WTC11 (cell line): ENCODE measurements around the gene SLCO1A2. TPM values are rescaled to one million over a fixed set of nuclear protein-coding genes. Genes with fewer than 3 reads are reported as not detected.

Source experiments
- ATAC-seq: fragments of 200-7000 bp; cut with Tn5 transposase; 2 replicates; pipeline ENCODE4 v1.10.0; 2021; ENCODE audit warnings: mild to moderate bottlenecking, moderate library complexity
- CTCF ChIA-PET: fragments of 300-600 bp; sonication (Branson Sonifier 250); formaldehyde crosslinking; loops from one replicate; lab custom pipeline; 2021; ENCODE audit warnings: antibody characterized with exemption; lab: Charles Lee
- POLR2A ChIA-PET: fragments of 350-600 bp; sonication (Branson Sonifier 250); formaldehyde crosslinking; loops from one replicate; lab custom pipeline; 2021; ENCODE audit warnings: antibody characterized with exemption; lab: Charles Lee
- DNase-seq: peaks from one replicate; pipeline ENCODE4 v3.0.0; 2021; ENCODE audit warnings: low spot score
- H3K27ac Mint-ChIP-seq: 2 replicates; pipeline ENCODE4 v1.8.0; 2021; ENCODE audit warnings: mixed read lengths
- H3K27me3 Mint-ChIP-seq: 2 replicates; pipeline ENCODE4 v1.8.0; 2021; ENCODE audit warnings: low read depth, mild to moderate bottlenecking, moderate library complexity, mixed read lengths
- H3K36me3 Mint-ChIP-seq: 2 replicates; pipeline ENCODE4 v1.8.0; 2021; ENCODE audit warnings: mixed read lengths
- H3K4me1 Mint-ChIP-seq: 2 replicates; pipeline ENCODE4 v1.8.0; 2022; ENCODE audit warnings: mixed read lengths
- H3K4me3 Mint-ChIP-seq: 2 replicates; pipeline ENCODE4 v1.8.0; 2021; ENCODE audit warnings: mild to moderate bottlenecking, moderate library complexity, mixed read lengths
- H3K9me3 Mint-ChIP-seq: 2 replicates; pipeline ENCODE4 v1.8.0; 2021; ENCODE audit warnings: mixed read lengths
- ATF1 ChIP-seq: sonication (generic); formaldehyde crosslinking; IDR thresholded peaks from 2 replicates; pipeline ENCODE4 v1.8.1; 2023; ENCODE audit warnings: mild to moderate bottlenecking, moderate library complexity, missing genetic modification reagents
- ELF4 ChIP-seq: sonication (generic); formaldehyde crosslinking; IDR thresholded peaks from 2 replicates; pipeline ENCODE4 v1.8.1; 2022; ENCODE audit warnings: low read depth, mild to moderate bottlenecking, moderate library complexity, missing genetic modification reagents
- FOXJ3 ChIP-seq: sonication (generic); formaldehyde crosslinking; IDR thresholded peaks from 2 replicates; pipeline ENCODE4 v1.9.0; 2021; ENCODE audit warnings: missing genetic modification reagents, mild to moderate bottlenecking, borderline replicate concordance
- HMGA2 ChIP-seq: fragments of 250-450 bp; sonication (Bioruptor Pico); IDR thresholded peaks from 2 replicates; pipeline ENCODE4 v1.4.0; 2021; ENCODE audit warnings: mild to moderate bottlenecking, moderate library complexity
- NFYB ChIP-seq: sonication (generic); formaldehyde crosslinking; conservative IDR thresholded peaks from 2 replicates; pipeline ENCODE4 v1.8.0; 2022; ENCODE audit warnings: low read depth, missing genetic modification reagents
- NR2C2 ChIP-seq: sonication (generic); formaldehyde crosslinking; IDR thresholded peaks from 2 replicates; pipeline ENCODE4 v1.8.0; 2022; ENCODE audit warnings: mild to moderate bottlenecking, missing genetic modification reagents
- SMAD4 ChIP-seq: sonication (generic); formaldehyde crosslinking; IDR thresholded peaks from 2 replicates; pipeline ENCODE4 v1.8.0; 2022; ENCODE audit warnings: mild to moderate bottlenecking, missing genetic modification reagents
- TCF7 ChIP-seq: sonication (generic); formaldehyde crosslinking; IDR thresholded peaks from 2 replicates; pipeline ENCODE4 v1.8.0; 2022; ENCODE audit warnings: mild to moderate bottlenecking, low read depth, missing genetic modification reagents, moderate library complexity
- TEAD4 ChIP-seq: sonication (generic); formaldehyde crosslinking; IDR thresholded peaks from 2 replicates; pipeline ENCODE4 v1.8.0; 2022; ENCODE audit warnings: mild to moderate bottlenecking, missing genetic modification reagents
- TP53 ChIP-seq: sonication (generic); formaldehyde crosslinking; IDR thresholded peaks from 2 replicates; pipeline ENCODE4 v1.8.1; 2023; ENCODE audit warnings: mild to moderate bottlenecking, missing genetic modification reagents
- ZNF121 ChIP-seq: sonication (generic); formaldehyde crosslinking; IDR thresholded peaks from 2 replicates; pipeline ENCODE4 v1.8.0; 2023; ENCODE audit warnings: missing genetic modification reagents
- total RNA-seq: library from RNA; stranded (reverse); gene quantifications from 3 replicates; pipeline ENCODE4 v1.2.3, GENCODE V29; 2021
- TF ChIP-seq, protein P1 (sequence below): sonication (generic); formaldehyde crosslinking; IDR thresholded peaks from 2 replicates; pipeline ENCODE4 v1.8.1; 2022; ENCODE audit warnings: mild to moderate bottlenecking, moderate library complexity, missing genetic modification reagents
- TF ChIP-seq, protein P2 (sequence below): sonication (generic); formaldehyde crosslinking; IDR thresholded peaks from 2 replicates; pipeline ENCODE4 v1.8.1; 2023; ENCODE audit warnings: mild to moderate bottlenecking, missing genetic modification reagents, moderate library complexity
- TF ChIP-seq, protein P3 (sequence below): sonication (generic); formaldehyde crosslinking; conservative IDR thresholded peaks from 2 replicates; pipeline ENCODE4 v1.8.1; 2023; ENCODE audit warnings: mild to moderate bottlenecking, low read depth, missing genetic modification reagents, moderate library complexity
- TF ChIP-seq, protein P4 (sequence below): sonication (generic); formaldehyde crosslinking; IDR thresholded peaks from 2 replicates; pipeline ENCODE4 v1.8.0; 2022; ENCODE audit warnings: mild to moderate bottlenecking, missing genetic modification reagents
- TF ChIP-seq, protein P5 (sequence below): sonication (generic); formaldehyde crosslinking; IDR thresholded peaks from 2 replicates; pipeline ENCODE4 v1.8.0; 2023; ENCODE audit warnings: missing genetic modification reagents, mild to moderate bottlenecking, borderline replicate concordance
- TF ChIP-seq, protein P6 (sequence below): fragments of 250-450 bp; sonication (Bioruptor Pico); IDR thresholded peaks from 2 replicates; pipeline ENCODE4 v1.9.0; 2021; ENCODE audit warnings: mild to moderate bottlenecking
- TF ChIP-seq, protein P7 (sequence below): fragments of 250-450 bp; sonication (Bioruptor Pico); conservative IDR thresholded peaks from 2 replicates; pipeline ENCODE4 v1.9.0; 2021; ENCODE audit warnings: mild to moderate bottlenecking
- TF ChIP-seq, protein P8 (sequence below): fragments of 250-450 bp; sonication (Bioruptor Pico); IDR thresholded peaks from 2 replicates; pipeline ENCODE4 v2.1.2; 2022; ENCODE audit warnings: mild to moderate bottlenecking, moderate library complexity

The SLCO1A2 gene
- total RNA-seq, 1 experiment from 2014 or later = 9.9 TPM

DNA sequence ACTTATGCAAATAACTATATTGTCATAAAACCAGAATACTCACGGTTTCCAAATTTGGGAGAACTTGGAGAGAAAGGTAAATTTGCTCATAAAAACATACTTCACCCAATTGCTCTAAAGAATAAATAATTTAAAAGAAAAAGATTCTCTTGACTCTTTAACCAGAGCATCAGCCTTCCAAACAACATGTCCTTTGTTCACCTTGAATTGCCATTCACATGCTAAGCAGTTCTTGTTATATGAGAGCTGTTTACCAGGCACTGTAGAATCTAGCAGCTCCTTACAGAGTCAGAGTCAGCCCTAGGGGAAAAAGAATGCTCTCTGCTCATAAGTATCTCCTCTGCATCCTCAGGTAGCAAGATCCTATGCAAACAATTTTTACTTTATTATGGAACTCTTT, 10.2 kb downstream of the SLCO1A2 start (continued):
- TF ChIP-seq, protein P1, sequence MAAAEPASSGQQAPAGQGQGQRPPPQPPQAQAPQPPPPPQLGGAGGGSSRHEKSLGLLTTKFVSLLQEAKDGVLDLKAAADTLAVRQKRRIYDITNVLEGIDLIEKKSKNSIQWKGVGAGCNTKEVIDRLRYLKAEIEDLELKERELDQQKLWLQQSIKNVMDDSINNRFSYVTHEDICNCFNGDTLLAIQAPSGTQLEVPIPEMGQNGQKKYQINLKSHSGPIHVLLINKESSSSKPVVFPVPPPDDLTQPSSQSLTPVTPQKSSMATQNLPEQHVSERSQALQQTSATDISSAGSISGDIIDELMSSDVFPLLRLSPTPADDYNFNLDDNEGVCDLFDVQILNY (CRISPR knock-in tag) = no peak
- TF ChIP-seq FOXJ3 (CRISPR knock-in tag) = no peak
- TF ChIP-seq, protein P2, sequence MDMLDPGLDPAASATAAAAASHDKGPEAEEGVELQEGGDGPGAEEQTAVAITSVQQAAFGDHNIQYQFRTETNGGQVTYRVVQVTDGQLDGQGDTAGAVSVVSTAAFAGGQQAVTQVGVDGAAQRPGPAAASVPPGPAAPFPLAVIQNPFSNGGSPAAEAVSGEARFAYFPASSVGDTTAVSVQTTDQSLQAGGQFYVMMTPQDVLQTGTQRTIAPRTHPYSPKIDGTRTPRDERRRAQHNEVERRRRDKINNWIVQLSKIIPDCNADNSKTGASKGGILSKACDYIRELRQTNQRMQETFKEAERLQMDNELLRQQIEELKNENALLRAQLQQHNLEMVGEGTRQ = no peak
- TF ChIP-seq, protein P3, sequence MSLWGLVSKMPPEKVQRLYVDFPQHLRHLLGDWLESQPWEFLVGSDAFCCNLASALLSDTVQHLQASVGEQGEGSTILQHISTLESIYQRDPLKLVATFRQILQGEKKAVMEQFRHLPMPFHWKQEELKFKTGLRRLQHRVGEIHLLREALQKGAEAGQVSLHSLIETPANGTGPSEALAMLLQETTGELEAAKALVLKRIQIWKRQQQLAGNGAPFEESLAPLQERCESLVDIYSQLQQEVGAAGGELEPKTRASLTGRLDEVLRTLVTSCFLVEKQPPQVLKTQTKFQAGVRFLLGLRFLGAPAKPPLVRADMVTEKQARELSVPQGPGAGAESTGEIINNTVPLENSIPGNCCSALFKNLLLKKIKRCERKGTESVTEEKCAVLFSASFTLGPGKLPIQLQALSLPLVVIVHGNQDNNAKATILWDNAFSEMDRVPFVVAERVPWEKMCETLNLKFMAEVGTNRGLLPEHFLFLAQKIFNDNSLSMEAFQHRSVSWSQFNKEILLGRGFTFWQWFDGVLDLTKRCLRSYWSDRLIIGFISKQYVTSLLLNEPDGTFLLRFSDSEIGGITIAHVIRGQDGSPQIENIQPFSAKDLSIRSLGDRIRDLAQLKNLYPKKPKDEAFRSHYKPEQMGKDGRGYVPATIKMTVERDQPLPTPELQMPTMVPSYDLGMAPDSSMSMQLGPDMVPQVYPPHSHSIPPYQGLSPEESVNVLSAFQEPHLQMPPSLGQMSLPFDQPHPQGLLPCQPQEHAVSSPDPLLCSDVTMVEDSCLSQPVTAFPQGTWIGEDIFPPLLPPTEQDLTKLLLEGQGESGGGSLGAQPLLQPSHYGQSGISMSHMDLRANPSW (CRISPR knock-in tag) = no peak
- no peak for TF ChIP-seq ELF4 (CRISPR knock-in tag)
- TF ChIP-seq, protein P4, sequence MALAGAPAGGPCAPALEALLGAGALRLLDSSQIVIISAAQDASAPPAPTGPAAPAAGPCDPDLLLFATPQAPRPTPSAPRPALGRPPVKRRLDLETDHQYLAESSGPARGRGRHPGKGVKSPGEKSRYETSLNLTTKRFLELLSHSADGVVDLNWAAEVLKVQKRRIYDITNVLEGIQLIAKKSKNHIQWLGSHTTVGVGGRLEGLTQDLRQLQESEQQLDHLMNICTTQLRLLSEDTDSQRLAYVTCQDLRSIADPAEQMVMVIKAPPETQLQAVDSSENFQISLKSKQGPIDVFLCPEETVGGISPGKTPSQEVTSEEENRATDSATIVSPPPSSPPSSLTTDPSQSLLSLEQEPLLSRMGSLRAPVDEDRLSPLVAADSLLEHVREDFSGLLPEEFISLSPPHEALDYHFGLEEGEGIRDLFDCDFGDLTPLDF = no peak

DNA sequence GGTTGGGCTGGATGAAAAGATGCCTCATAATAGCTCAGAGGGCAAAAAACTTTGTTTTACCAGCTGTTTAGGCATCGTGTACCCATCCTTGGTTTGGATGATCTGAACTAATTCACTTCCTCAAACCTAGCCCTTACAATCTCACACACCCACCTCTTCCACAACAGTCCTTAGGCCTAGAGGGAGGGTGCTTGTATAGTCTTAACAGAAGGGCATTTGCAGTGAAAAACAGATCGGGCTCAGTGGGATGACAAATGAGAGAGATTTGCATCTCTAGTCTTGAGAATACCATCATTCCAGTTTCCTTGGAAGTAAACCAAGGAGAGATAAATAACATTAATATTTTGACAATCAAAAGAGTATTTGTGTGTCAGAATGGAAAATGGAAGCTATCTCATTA, 11.0 kb downstream of the SLCO1A2 start:
- Mint-ChIP-seq H3K36me3 (peaks cover 32% of the 10 kb centered on the region), H3K9me3 (peaks cover 30% of the 10 kb centered on the region), H3K27ac (peak overlapping the region; percentile 99), H3K27me3 (no peaks in the 10 kb centered on the region; the same call in 1 of the 2 replicates), H3K4me3 (peak overlapping the region; percentile 6; the same call in 1 of the 2 replicates), H3K4me1 (peaks cover 24% of the 10 kb centered on the region)
- POLR2A ChIA-PET = no interaction called here
- DNase-seq = no peak
- TF ChIP-seq, protein P5, sequence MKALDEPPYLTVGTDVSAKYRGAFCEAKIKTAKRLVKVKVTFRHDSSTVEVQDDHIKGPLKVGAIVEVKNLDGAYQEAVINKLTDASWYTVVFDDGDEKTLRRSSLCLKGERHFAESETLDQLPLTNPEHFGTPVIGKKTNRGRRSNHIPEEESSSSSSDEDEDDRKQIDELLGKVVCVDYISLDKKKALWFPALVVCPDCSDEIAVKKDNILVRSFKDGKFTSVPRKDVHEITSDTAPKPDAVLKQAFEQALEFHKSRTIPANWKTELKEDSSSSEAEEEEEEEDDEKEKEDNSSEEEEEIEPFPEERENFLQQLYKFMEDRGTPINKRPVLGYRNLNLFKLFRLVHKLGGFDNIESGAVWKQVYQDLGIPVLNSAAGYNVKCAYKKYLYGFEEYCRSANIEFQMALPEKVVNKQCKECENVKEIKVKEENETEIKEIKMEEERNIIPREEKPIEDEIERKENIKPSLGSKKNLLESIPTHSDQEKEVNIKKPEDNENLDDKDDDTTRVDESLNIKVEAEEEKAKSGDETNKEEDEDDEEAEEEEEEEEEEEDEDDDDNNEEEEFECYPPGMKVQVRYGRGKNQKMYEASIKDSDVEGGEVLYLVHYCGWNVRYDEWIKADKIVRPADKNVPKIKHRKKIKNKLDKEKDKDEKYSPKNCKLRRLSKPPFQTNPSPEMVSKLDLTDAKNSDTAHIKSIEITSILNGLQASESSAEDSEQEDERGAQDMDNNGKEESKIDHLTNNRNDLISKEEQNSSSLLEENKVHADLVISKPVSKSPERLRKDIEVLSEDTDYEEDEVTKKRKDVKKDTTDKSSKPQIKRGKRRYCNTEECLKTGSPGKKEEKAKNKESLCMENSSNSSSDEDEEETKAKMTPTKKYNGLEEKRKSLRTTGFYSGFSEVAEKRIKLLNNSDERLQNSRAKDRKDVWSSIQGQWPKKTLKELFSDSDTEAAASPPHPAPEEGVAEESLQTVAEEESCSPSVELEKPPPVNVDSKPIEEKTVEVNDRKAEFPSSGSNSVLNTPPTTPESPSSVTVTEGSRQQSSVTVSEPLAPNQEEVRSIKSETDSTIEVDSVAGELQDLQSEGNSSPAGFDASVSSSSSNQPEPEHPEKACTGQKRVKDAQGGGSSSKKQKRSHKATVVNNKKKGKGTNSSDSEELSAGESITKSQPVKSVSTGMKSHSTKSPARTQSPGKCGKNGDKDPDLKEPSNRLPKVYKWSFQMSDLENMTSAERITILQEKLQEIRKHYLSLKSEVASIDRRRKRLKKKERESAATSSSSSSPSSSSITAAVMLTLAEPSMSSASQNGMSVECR (CRISPR knock-in tag) = no peak
- no peak for TF ChIP-seq SMAD4 (CRISPR knock-in tag)
- no peak for TF ChIP-seq NFYB (CRISPR knock-in tag)
- TF ChIP-seq TP53 (CRISPR knock-in tag) = no peak
- CTCF ChIA-PET = no interaction called here
- ATAC-seq = peak; percentile 58

DNA sequence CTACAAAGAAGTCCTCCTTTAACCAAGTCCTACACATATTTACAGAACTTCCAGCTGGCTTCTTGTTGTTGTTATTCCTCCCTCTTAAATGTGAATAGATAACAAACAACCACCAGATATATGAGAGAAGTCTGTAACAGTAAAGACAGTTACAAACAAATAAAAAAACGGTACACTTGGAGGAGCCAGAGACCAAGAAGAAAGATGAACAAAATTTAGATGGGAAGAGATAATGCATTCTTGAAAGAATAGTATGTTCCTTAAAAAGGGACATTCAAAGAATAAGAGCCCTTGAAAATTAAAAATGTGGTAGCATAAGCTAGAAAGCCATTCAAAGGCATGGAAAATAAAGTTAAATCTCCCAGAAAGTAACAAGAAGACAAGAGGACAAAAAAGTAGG, 25.9 kb downstream of the SLCO1A2 start:
- Mint-ChIP-seq H3K27ac (no peak overlapping the region), H3K27me3 (no peaks in the 10 kb centered on the region), H3K4me3 (no peak overlapping the region), H3K9me3 (no peaks in the 10 kb centered on the region), H3K4me1 (no peaks in the 10 kb centered on the region), H3K36me3 (no peaks in the 10 kb centered on the region)
- DNase-seq (no peak), ATAC-seq (no peak)
- CTCF ChIA-PET = no interaction called here
- POLR2A ChIA-PET = no interaction called here
- TF ChIP-seq ZNF121 (CRISPR knock-in tag) (no peak), NR2C2 (CRISPR knock-in tag) (no peak), TCF7 (no peak), ATF1 (no peak), TEAD4 (CRISPR knock-in tag) (no peak), HMGA2 (no peak)
- TF ChIP-seq, protein P6, sequence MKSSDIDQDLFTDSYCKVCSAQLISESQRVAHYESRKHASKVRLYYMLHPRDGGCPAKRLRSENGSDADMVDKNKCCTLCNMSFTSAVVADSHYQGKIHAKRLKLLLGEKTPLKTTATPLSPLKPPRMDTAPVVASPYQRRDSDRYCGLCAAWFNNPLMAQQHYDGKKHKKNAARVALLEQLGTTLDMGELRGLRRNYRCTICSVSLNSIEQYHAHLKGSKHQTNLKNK (CRISPR knock-in tag) = no peak
- TF ChIP-seq, protein P7, sequence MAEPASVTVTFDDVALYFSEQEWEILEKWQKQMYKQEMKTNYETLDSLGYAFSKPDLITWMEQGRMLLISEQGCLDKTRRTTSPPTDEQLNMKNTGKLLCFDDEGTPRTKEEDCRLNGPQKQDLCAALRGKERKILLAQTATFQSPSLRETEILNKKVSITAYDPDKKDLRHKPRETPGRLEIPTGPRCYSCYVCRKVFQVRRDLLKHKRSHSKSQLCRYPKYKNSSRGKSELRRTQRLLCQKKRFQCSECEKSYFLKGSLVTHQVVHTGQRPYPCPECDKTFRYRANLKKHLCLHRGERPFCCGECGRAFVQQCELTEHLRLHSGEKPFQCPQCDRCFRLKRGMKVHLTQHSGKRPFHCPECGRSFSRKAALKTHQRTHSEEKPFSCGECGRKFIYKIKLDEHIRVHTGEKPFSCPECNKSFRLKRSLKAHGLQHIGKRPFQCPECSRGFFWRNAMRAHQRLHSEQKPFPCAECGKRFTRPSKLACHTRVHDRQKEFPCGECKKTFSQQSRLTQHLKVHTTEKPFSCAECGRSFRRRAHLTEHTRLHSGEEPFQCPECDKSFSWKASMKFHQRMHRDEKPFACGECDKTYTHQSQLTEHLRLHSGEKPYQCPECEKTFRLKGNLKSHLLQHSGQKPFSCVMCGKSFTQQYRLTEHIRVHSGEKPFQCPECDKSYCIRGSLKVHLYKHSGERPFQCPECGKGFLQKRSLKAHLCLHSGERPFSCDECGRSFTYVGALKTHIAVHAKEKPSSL = no peak
- TF ChIP-seq, protein P8, sequence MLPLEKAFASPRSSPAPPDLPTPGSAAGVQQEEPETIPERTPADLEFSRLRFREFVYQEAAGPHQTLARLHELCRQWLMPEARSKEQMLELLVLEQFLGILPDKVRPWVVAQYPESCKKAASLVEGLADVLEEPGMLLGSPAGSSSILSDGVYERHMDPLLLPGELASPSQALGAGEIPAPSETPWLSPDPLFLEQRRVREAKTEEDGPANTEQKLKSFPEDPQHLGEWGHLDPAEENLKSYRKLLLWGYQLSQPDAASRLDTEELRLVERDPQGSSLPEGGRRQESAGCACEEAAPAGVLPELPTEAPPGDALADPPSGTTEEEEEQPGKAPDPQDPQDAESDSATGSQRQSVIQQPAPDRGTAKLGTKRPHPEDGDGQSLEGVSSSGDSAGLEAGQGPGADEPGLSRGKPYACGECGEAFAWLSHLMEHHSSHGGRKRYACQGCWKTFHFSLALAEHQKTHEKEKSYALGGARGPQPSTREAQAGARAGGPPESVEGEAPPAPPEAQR (CRISPR knock-in tag) = no peak
